ENCODE data around the gene PPP2R3A. TPM values are rescaled to one million over a fixed set of nuclear protein-coding genes. Genes with fewer than 3 reads are reported as not detected.

Gene PPP2R3A
- total and polyA plus RNA-seq, 9 of the 15 experiments (the other 6 are each of a cell fraction or from before 2014, with no cell fraction given) = 0.10 to 0.50 (median 0.24) TPM

DNA sequence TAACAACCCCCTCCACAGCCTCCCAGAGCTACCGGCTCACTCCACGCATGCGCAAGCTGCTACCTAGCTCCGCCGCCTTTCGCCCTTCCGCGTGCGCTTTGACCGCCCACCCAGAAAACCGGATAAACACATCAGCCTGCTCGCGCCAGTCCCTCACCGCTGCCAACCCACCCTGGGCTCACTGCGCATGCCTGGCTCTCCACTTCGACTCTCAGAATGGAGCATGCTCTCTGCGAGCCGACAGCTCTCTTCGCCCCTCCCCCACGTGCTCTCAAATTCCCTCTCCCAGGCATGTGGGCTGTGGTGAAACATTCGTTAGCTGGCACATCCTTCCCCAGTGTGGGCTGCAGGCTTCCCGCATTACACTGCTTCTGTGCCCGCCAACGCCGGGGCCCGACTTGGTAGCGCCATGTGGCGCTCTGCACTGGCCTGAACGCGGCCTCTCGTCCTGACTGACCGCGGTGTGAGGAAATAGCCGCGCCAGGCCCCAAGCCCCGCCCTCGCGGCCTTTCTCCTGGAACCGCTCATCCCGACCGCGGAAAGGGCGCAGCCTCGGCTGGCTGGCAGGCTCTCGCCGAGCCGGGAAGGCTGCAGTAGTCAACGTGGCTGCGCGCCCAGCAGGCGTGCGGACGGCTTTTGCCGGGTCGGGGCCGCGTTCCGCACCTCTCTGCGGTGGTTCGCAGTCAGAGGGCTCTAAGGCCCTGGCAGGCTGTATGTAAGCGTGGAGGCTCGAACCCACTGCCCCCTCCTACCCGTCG, 231.1 kb downstream of the PPP2R3A start (continued):
- TF ChIP-seq ZNF592 (IDR thresholded peaks at IDR 0.05) (peak; percentile 94), POLR2AphosphoS5 (IDR thresholded peaks at IDR 0.05; ENCODE audit: control insufficient read depth, insufficient read depth, low read depth, low read length) (peak; percentile 46), ZNF12 (CRISPR knock-in tag; IDR thresholded peaks at IDR 0.05) (peak; percentile 43), NR3C1 (CRISPR knock-in tag; IDR thresholded peaks at IDR 0.05) (peak; percentile 88), ZNF121 (CRISPR knock-in tag; conservative IDR thresholded peaks at IDR 0.05) (no peak; the same call in 1 of the 2 replicates), KLF6 (CRISPR knock-in tag; IDR thresholded peaks at IDR 0.05; ENCODE audit: borderline replicate concordance) (peak; percentile 38; the same call in 1 of the 2 replicates), ZNF24 (IDR thresholded peaks at IDR 0.05) (peak; percentile 50; the same call in 1 of the 2 replicates), HOXB6 (CRISPR knock-in tag; IDR thresholded peaks at IDR 0.05; ENCODE audit: borderline replicate concordance) (no peak), HDAC8 (tag; IDR thresholded peaks at IDR 0.05) (peak; percentile 74; the same call in 1 of the 2 replicates), WHSC1 (IDR thresholded peaks at IDR 0.05; ENCODE audit: low read length) (no peak), CBX1 (IDR thresholded peaks at IDR 0.05; ENCODE audit: low read depth) (peak; percentile 91), CCNT2 (IDR thresholded peaks at IDR 0.05; ENCODE audit: borderline replicate concordance, extremely low read depth, insufficient read length, low read depth, low read length) (peak; percentile 26), GTF2F1 (IDR thresholded peaks at IDR 0.05; ENCODE audit: low read depth, low read length) (no peak), SRSF7 (optimal IDR thresholded peaks at IDR 0.05; ENCODE audit: low read depth, low read length) (no peak), U2AF2 (optimal IDR thresholded peaks at IDR 0.05; ENCODE audit: low read depth, low read length) (no peak), THAP7 (CRISPR knock-in tag; IDR thresholded peaks at IDR 0.05) (no peak)

All from K562 (cell line).